H54 (cell line): ENCODE measurements around the gene DOK4.

ENCODE experiments used
- DNase-seq: peaks from one replicate; pipeline ENCODE4 v3.0.0; 2011; ENCODE audit warnings: low spot score, mixed read lengths; ENCODE audit not compliant: insufficient read length
- FAIRE-seq: peaks from 3 replicates; lab custom pipeline; 2011; peaks lifted over from hg19 to GRCh38; lab: Jason Lieb, UNC
- POLR2A ChIP-seq: IDR thresholded peaks from 2 replicates; pipeline ENCODE4 v1.6.1; 2011; ENCODE audit warnings: low read depth, mild to moderate bottlenecking, low read length

DOK4 gene

GRCh38 chr16:57528499-57529390 lies 42.5 kb upstream of the DOK4 start:
- no peak for DNase-seq
- no peak for TF ChIP-seq POLR2A

GRCh38 chr16:57527610-57528360 lies 41.5 kb upstream of the DOK4 start:
- FAIRE-seq (no peak), DNase-seq (no peak)
- TF ChIP-seq POLR2A: no peak

More at GRCh38 chr16:57528499-57529390, 42.5 kb upstream of the DOK4 start:
- no peak for FAIRE-seq

- TF ChIP-seq POLR2A: no peak
- FAIRE-seq (no peak), DNase-seq (no peak)
Measured at GRCh38 chr16:57527027-57527426, 40.7 kb upstream of the DOK4 start.

GRCh38 chr16:57526498-57526897 lies 40.2 kb upstream of the DOK4 start:
- DNase-seq: no peak
- FAIRE-seq: no peak
- no peak for TF ChIP-seq POLR2A

GRCh38 chr16:57525761-57526160 lies 39.5 kb upstream of the DOK4 start:
- DNase-seq (no peak), FAIRE-seq (no peak)
- no peak for TF ChIP-seq POLR2A

- DNase-seq (no peak), FAIRE-seq (no peak)
- TF ChIP-seq POLR2A: no peak
Measured at GRCh38 chr16:57522960-57523359, 36.7 kb upstream of the DOK4 start.

- DNase-seq (peak; percentile 90), FAIRE-seq (no peak)
- no peak for TF ChIP-seq POLR2A
Measured at GRCh38 chr16:57519796-57520360, 33.6 kb upstream of the DOK4 start.

GRCh38 chr16:57518922-57519321 lies 32.6 kb upstream of the DOK4 start:
- FAIRE-seq: no peak
- TF ChIP-seq POLR2A: no peak
- DNase-seq: no peak

- DNase-seq (no peak), FAIRE-seq (no peak)
- no peak for TF ChIP-seq POLR2A
Measured at GRCh38 chr16:57518520-57518919, 32.2 kb upstream of the DOK4 start.

- no peak for FAIRE-seq
- no peak for TF ChIP-seq POLR2A
Measured at GRCh38 chr16:57517397-57518367, 31.4 kb upstream of the DOK4 start.

GRCh38 chr16:57516773-57517172 lies 30.5 kb upstream of the DOK4 start:
- no peak for FAIRE-seq
- no peak for TF ChIP-seq POLR2A
- no peak for DNase-seq

More at GRCh38 chr16:57517397-57518367, 31.4 kb upstream of the DOK4 start:
- no peak for DNase-seq

- DNase-seq (no peak), FAIRE-seq (no peak)
- TF ChIP-seq POLR2A: no peak
Measured at GRCh38 chr16:57516176-57516725, 30.0 kb upstream of the DOK4 start.
